Cardiac muscle cell (in vitro differentiated cells and primary cell): ENCODE data around the gene PSMD8. TPM values are rescaled to one million over a fixed set of nuclear protein-coding genes. Genes with fewer than 3 reads are reported as not detected.
"Not testable (repeated sequence)": the region's sequence is repeated elsewhere in the genome, so short reads cannot be mapped to it uniquely, and the experiment has no call there.

Experiments used
- DNase-seq, 2 donors: peaks; one replicate each; pipeline versions ENCODE4 v3.0.0 to v3.0.0-alpha.2; 2010 to 2017; ENCODE audit warnings: low read depth in 1 of 2, low spot score in 1 of 2
- H3K27ac ChIP-seq: fragments of 200-600 bp; sonication (generic); 2 replicates; pipeline ENCODE4 v1.5.1; 2016
- H3K27me3 ChIP-seq: fragments of 200-600 bp; sonication (generic); 2 replicates; pipeline ENCODE4 v1.6.0; 2016; ENCODE audit warnings: control low read depth
- H3K36me3 ChIP-seq: fragments of 200-600 bp; sonication (generic); 2 replicates; pipeline ENCODE4 v1.5.1; 2016; ENCODE audit warnings: control low read depth
- H3K4me1 ChIP-seq: fragments of 200-600 bp; sonication (generic); 2 replicates; pipeline ENCODE4 v1.8.1; 2017; ENCODE audit warnings: low read depth, mild to moderate bottlenecking, mixed run types
- H3K4me3 ChIP-seq: fragments of 200-600 bp; sonication (generic); 2 replicates; pipeline ENCODE4 v1.5.1; 2016; ENCODE audit warnings: mild to moderate bottlenecking
- H3K9me3 ChIP-seq: fragments of 200-600 bp; sonication (generic); 2 replicates; pipeline ENCODE4 v1.5.1; 2017; ENCODE audit warnings: low read depth, mild to moderate bottlenecking, control low read depth
- CTCF ChIP-seq: IDR thresholded peaks from 2 replicates; pipeline ENCODE4 v1.5.1; 2012; ENCODE audit warnings: low read depth, mild to moderate bottlenecking, low read length
- polyA plus RNA-seq: library from polyadenylated mRNA; unstranded; fragments of >200 nt; fragmentation: Nextera tagmentation; extraction: Ambion mirVana; gene quantifications from 2 replicates; pipeline ENCODE4 v1.2.1, GENCODE V29; 2016
- total RNA-seq: library from RNA; depleted of rRNA; stranded (reverse); fragments of >200 nt; gene quantifications from 2 replicates; pipeline ENCODE4 v1.2.3, GENCODE V29; 2016

Gene PSMD8
- total and polyA plus RNA-seq, 2 experiments from 2014 or later, result 233 to 303 TPM

- Histone ChIP-seq H3K9me3 (no peaks in the 10 kb centered on the region), H3K4me1 (no peaks in the 10 kb centered on the region), H3K36me3 (no peaks in the 10 kb centered on the region), H3K27me3 (peaks cover 36% of the 10 kb centered on the region), H3K4me3 (no peak overlapping the region), H3K27ac (no peak overlapping the region)
- no peak for DNase-seq
- no peak for TF ChIP-seq CTCF
These were observed 14.9 kb upstream of the PSMD8 start for GRCh38 chr19:38359242-38360021.

GRCh38 chr19:38360351-38360750, 14.0 kb upstream of the PSMD8 start:
- no peak for TF ChIP-seq CTCF
- H3K4me1 ChIP-seq, result no peaks in the 10 kb centered on the region
- no peak overlapping the region for H3K4me3 ChIP-seq
- DNase-seq, result no peak
- no peaks in the 10 kb centered on the region for H3K9me3 ChIP-seq
- H3K27ac ChIP-seq, result no peak overlapping the region
- H3K36me3 ChIP-seq, result no peaks in the 10 kb centered on the region
- H3K27me3 ChIP-seq, result peaks cover 36% of the 10 kb centered on the region

- Histone ChIP-seq H3K27me3 (peaks cover 36% of the 10 kb centered on the region), H3K4me1 (no peaks in the 10 kb centered on the region), H3K4me3 (peak overlapping the region; percentile 47), H3K36me3 (no peaks in the 10 kb centered on the region), H3K27ac (no peak overlapping the region), H3K9me3 (no peaks in the 10 kb centered on the region)
- DNase-seq, result no peak
- no peak for TF ChIP-seq CTCF
These were observed 13.3 kb upstream of the PSMD8 start for GRCh38 chr19:38360839-38361631.

- no peaks in the 10 kb centered on the region for H3K9me3 ChIP-seq
- peak overlapping the region; percentile 47 for H3K4me3 ChIP-seq
- TF ChIP-seq CTCF, result no peak
- H3K36me3 ChIP-seq, result no peaks in the 10 kb centered on the region
- peak; percentile 73 to 92 for DNase-seq
- H3K27ac ChIP-seq, result no peak overlapping the region
- H3K27me3 ChIP-seq, result peaks cover 36% of the 10 kb centered on the region
- no peaks in the 10 kb centered on the region for H3K4me1 ChIP-seq
These were observed 12.7 kb upstream of the PSMD8 start for GRCh38 chr19:38361633-38362075.

- Histone ChIP-seq H3K9me3 (no peaks in the 10 kb centered on the region), H3K27ac (peak overlapping the region; percentile 5), H3K4me1 (no peaks in the 10 kb centered on the region), H3K27me3 (peaks cover 36% of the 10 kb centered on the region), H3K36me3 (no peaks in the 10 kb centered on the region), H3K4me3 (peak overlapping the region; percentile 47)
- TF ChIP-seq CTCF, result no peak
- DNase-seq, result peak; percentile 52 to 88
These were observed 12.1 kb upstream of the PSMD8 start for GRCh38 chr19:38362076-38362945.

- not testable (repeated sequence) for DNase-seq, H3K9me3 ChIP-seq, H3K36me3 ChIP-seq, H3K27ac ChIP-seq, H3K4me1 ChIP-seq
- Histone ChIP-seq H3K27me3 (peaks cover 31% of the 10 kb centered on the region), H3K4me3 (peak overlapping the region; percentile 47)
These were observed 11.3 kb upstream of the PSMD8 start for GRCh38 chr19:38362946-38363688.
